HEK293 (cell line): ENCODE data around the gene GFOD1.

ENCODE experiments used
- EGR2 ChIP-seq: fragments of 450-650 bp; formaldehyde crosslinking; IDR thresholded peaks from 2 replicates; pipeline ENCODE4 v1.5.1; 2016; ENCODE audit warnings: low read depth, missing biosample characterization, missing genetic modification characterization
- GLIS1 ChIP-seq: fragments of 450-650 bp; formaldehyde crosslinking; IDR thresholded peaks from 2 replicates; pipeline ENCODE4 v1.5.1; 2016; ENCODE audit warnings: missing biosample characterization, missing genetic modification characterization
- HIC1 ChIP-seq: fragments of 450-650 bp; formaldehyde crosslinking; IDR thresholded peaks from 2 replicates; pipeline ENCODE4 v1.5.1; 2016; ENCODE audit warnings: missing biosample characterization, missing genetic modification characterization
- HOXC10 ChIP-seq: sonication (generic); formaldehyde crosslinking; IDR thresholded peaks from 2 replicates; pipeline ENCODE4 v1.8.1; 2023; ENCODE audit warnings: mild to moderate bottlenecking, missing genetic modification reagents
- PBX3 ChIP-seq: sonication (generic); formaldehyde crosslinking; IDR thresholded peaks from 2 replicates; pipeline ENCODE4 v1.8.1; 2022; ENCODE audit warnings: mild to moderate bottlenecking, moderate library complexity, missing genetic modification reagents
- PRDM6 ChIP-seq: fragments of 450-650 bp; formaldehyde crosslinking; IDR thresholded peaks from 2 replicates; pipeline ENCODE4 v1.5.1; 2017; ENCODE audit warnings: missing biosample characterization, missing genetic modification characterization
- RBAK ChIP-seq: fragments of 450-650 bp; formaldehyde crosslinking; IDR thresholded peaks from 2 replicates; pipeline ENCODE4 v1.5.1; 2016; ENCODE audit warnings: missing biosample characterization, missing genetic modification characterization
- SCRT1 ChIP-seq: fragments of 450-650 bp; formaldehyde crosslinking; IDR thresholded peaks from 2 replicates; pipeline ENCODE4 v1.5.1; 2016; ENCODE audit warnings: missing biosample characterization, missing genetic modification characterization, borderline replicate concordance
- SP7 ChIP-seq: fragments of 450-650 bp; formaldehyde crosslinking; IDR thresholded peaks from 2 replicates; pipeline ENCODE4 v1.5.1; 2016; ENCODE audit warnings: missing biosample characterization, missing genetic modification characterization
- ZBTB1 ChIP-seq: fragments of 450-650 bp; formaldehyde crosslinking; IDR thresholded peaks from 2 replicates; pipeline ENCODE4 v1.5.1; 2016; ENCODE audit warnings: missing biosample characterization, missing genetic modification characterization
- ZBTB11 ChIP-seq: fragments of 450-650 bp; formaldehyde crosslinking; conservative IDR thresholded peaks from 2 replicates; pipeline ENCODE4 v1.5.1; 2016; ENCODE audit warnings: low read depth, missing biosample characterization, missing genetic modification characterization
- ZFP37 ChIP-seq: fragments of 450-650 bp; formaldehyde crosslinking; IDR thresholded peaks from 2 replicates; pipeline ENCODE4 v1.5.1; 2016; ENCODE audit warnings: missing biosample characterization, missing genetic modification characterization
- ZFP41 ChIP-seq: fragments of 450-650 bp; formaldehyde crosslinking; IDR thresholded peaks from 2 replicates; pipeline ENCODE4 v1.5.1; 2016; ENCODE audit warnings: missing biosample characterization, missing genetic modification characterization, borderline replicate concordance
- ZNF10 ChIP-seq: fragments of 450-650 bp; formaldehyde crosslinking; IDR thresholded peaks from 2 replicates; pipeline ENCODE4 v1.5.1; 2017; ENCODE audit warnings: missing biosample characterization, missing genetic modification characterization
- ZNF114 ChIP-seq: fragments of 450-650 bp; formaldehyde crosslinking; IDR thresholded peaks from 2 replicates; pipeline ENCODE4 v1.5.0; 2017; ENCODE audit warnings: missing biosample characterization, missing genetic modification characterization
- ZNF121 ChIP-seq: fragments of 450-650 bp; formaldehyde crosslinking; IDR thresholded peaks from 2 replicates; pipeline ENCODE4 v1.5.1; 2016; ENCODE audit warnings: missing biosample characterization, missing genetic modification characterization
- ZNF133 ChIP-seq: fragments of 450-650 bp; formaldehyde crosslinking; IDR thresholded peaks from 2 replicates; pipeline ENCODE4 v1.5.1; 2016; ENCODE audit warnings: missing biosample characterization, missing genetic modification characterization
- ZNF23 ChIP-seq: fragments of 450-650 bp; formaldehyde crosslinking; IDR thresholded peaks from 2 replicates; pipeline ENCODE4 v1.5.1; 2016; ENCODE audit warnings: missing biosample characterization, missing genetic modification characterization, borderline replicate concordance
- ZNF248 ChIP-seq: fragments of 450-650 bp; formaldehyde crosslinking; IDR thresholded peaks from 2 replicates; pipeline ENCODE4 v1.5.1; 2017; ENCODE audit warnings: missing biosample characterization, missing genetic modification characterization
- ZNF311 ChIP-seq: fragments of 450-650 bp; formaldehyde crosslinking; IDR thresholded peaks from 2 replicates; pipeline ENCODE4 v1.5.1; 2017; ENCODE audit warnings: missing biosample characterization, missing genetic modification characterization, borderline replicate concordance
- ZNF324 ChIP-seq: fragments of 450-650 bp; formaldehyde crosslinking; IDR thresholded peaks from 2 replicates; pipeline ENCODE4 v1.5.1; 2016; ENCODE audit warnings: missing biosample characterization, missing genetic modification characterization
- ZNF366 ChIP-seq: fragments of 450-650 bp; formaldehyde crosslinking; conservative IDR thresholded peaks from 2 replicates; pipeline ENCODE4 v1.5.1; 2016; ENCODE audit warnings: missing biosample characterization, missing genetic modification characterization
- ZNF391 ChIP-seq: fragments of 450-650 bp; formaldehyde crosslinking; IDR thresholded peaks from 2 replicates; pipeline ENCODE4 v1.5.1; 2016; ENCODE audit warnings: low read depth, missing biosample characterization, missing genetic modification characterization, borderline replicate concordance
- ZNF423 ChIP-seq: fragments of 450-650 bp; formaldehyde crosslinking; IDR thresholded peaks from 2 replicates; pipeline ENCODE4 v1.5.1; 2016; ENCODE audit warnings: missing biosample characterization, missing genetic modification characterization
- ZNF48 ChIP-seq: fragments of 450-650 bp; formaldehyde crosslinking; IDR thresholded peaks from 2 replicates; pipeline ENCODE4 v1.5.1; 2016; ENCODE audit warnings: missing biosample characterization, missing genetic modification characterization
- ZNF548 ChIP-seq: fragments of 450-650 bp; formaldehyde crosslinking; IDR thresholded peaks from 2 replicates; pipeline ENCODE4 v1.5.1; 2016; ENCODE audit warnings: missing biosample characterization, missing genetic modification characterization
- ZNF549 ChIP-seq: fragments of 450-650 bp; IDR thresholded peaks from 2 replicates; pipeline ENCODE4 v1.5.1; 2018; ENCODE audit warnings: missing biosample characterization, missing genetic modification characterization, mild to moderate bottlenecking, inconsistent platforms, moderate library complexity
- ZNF596 ChIP-seq: fragments of 450-650 bp; IDR thresholded peaks from 2 replicates; pipeline ENCODE4 v1.5.0; 2018; ENCODE audit warnings: missing biosample characterization, mild to moderate bottlenecking, missing genetic modification characterization, moderate library complexity
- ZNF600 ChIP-seq: fragments of 450-650 bp; formaldehyde crosslinking; IDR thresholded peaks from 2 replicates; pipeline ENCODE4 v1.5.1; 2016; ENCODE audit warnings: missing biosample characterization, missing genetic modification characterization
- ZNF660 ChIP-seq: fragments of 450-650 bp; IDR thresholded peaks from 2 replicates; pipeline ENCODE4 v1.5.1; 2018; ENCODE audit warnings: missing biosample characterization, mild to moderate bottlenecking, missing genetic modification characterization
- ZNF707 ChIP-seq: fragments of 450-650 bp; formaldehyde crosslinking; IDR thresholded peaks from 2 replicates; pipeline ENCODE4 v1.5.1; 2016; ENCODE audit warnings: missing biosample characterization, missing genetic modification characterization

The GFOD1 gene

GRCh38 chr6:13487122-13488014 lies at the start of gene GFOD1 (continued):
- TF ChIP-seq ZNF121 (no peak), ZNF596 (tag by site-specific recombination) (0 out of 2 replicates have a peak, but pooled peaks have one; percentile 13), ZNF48 (no peak), ZNF548 (no peak), ZNF324 (tag by site-specific recombination) (no peak), ZNF248 (tag by site-specific recombination) (no peak), ZNF366 (peak; percentile 75), EGR2 (tag by site-specific recombination) (no peak), RBAK (no peak), ZNF133 (tag by site-specific recombination) (no peak), ZNF423 (tag by site-specific recombination) (no peak), ZBTB1 (tag by site-specific recombination) (no peak), ZNF391 (tag by site-specific recombination) (no peak), ZNF23 (tag by site-specific recombination) (no peak), ZBTB11 (tag by site-specific recombination) (no peak), ZNF707 (tag by site-specific recombination) (no peak), PBX3 (no peak; the same call in 1 of the 2 replicates), ZNF114 (tag by site-specific recombination) (no peak), PRDM6 (tag by site-specific recombination) (no peak), HIC1 (tag by site-specific recombination) (0 out of 2 replicates have a peak, but pooled peaks have one; percentile 29), HOXC10 (CRISPR knock-in tag) (0 out of 2 replicates have a peak, but pooled peaks have one; percentile 55), ZNF311 (no peak), ZNF10 (no peak), ZFP41 (tag by site-specific recombination) (no peak), ZNF660 (tag by site-specific recombination) (peak; percentile 77), ZNF549 (tag by site-specific recombination) (0 out of 2 replicates have a peak, but pooled peaks have one; percentile 18), ZNF600 (tag by site-specific recombination) (peak; percentile 49), SP7 (peak; percentile 16; the same call in 1 of the 2 replicates), ZFP37 (tag by site-specific recombination) (no peak), SCRT1 (tag by site-specific recombination) (no peak), GLIS1 (tag by site-specific recombination) (peak; percentile 23; the same call in 1 of the 2 replicates)
